HCT116 (cell line): ENCODE data around the gene PDE9A. TPM values are rescaled to one million over a fixed set of nuclear protein-coding genes. Genes with fewer than 3 reads are reported as not detected.

Experiments
- ATAC-seq: fragments of 200-7000 bp; cut with Tn5 transposase; 2 replicates; pipeline ENCODE4 v1.9.1; 2020; ENCODE audit warnings: mild to moderate bottlenecking, moderate library complexity
- BruUV-seq: library from RNA; stranded (reverse); fragments of 400-500 nt; replicated peaks from 2 replicates; lab custom pipeline; 2021; lab: Mats Ljungman, UMichigan
- CTCF ChIA-PET: fragments of 300-600 bp; sonication (Branson Sonifier 250); formaldehyde crosslinking; loops from one replicate; lab custom pipeline; 2021; ENCODE audit warnings: antibody characterized with exemption; lab: Charles Lee
- POLR2A ChIA-PET: fragments of 300-600, 350-600 bp; sonication (Branson Sonifier 250); formaldehyde crosslinking; loops from one replicate; lab custom pipeline; 2021; ENCODE audit warnings: antibody characterized with exemption; lab: Charles Lee
- RAD21 ChIA-PET, 2 experiments: fragments of 300-600 bp; sonication (Branson Sonifier 250); formaldehyde crosslinking; loops; one replicate each; lab custom pipeline; 2023; ENCODE audit warnings: low total read pairs in 2 of 2; ENCODE audit not compliant: uncharacterized antibody in 2 of 2, unreplicated experiment in 2 of 2, low non-redundant PET in 1 of 2; lab: Charles Lee
- DNase-seq: peaks from one replicate; pipeline ENCODE4 v3.0.0-alpha.2; 2010; ENCODE audit warnings: low read depth, low spot score
- H2AFZ ChIP-seq: fragments of 200-600 bp; shearing (Covaris generic), sonication (generic); 2 replicates; pipeline ENCODE4 v1.6.1; 2017; ENCODE audit warnings: low read depth, mixed run types, mixed read lengths, antibody characterized with exemption, low read length; ENCODE audit not compliant: poor library complexity, severe bottlenecking
- H3K27ac ChIP-seq: 2 replicates; pipeline ENCODE4 v1.5.1; 2012; ENCODE audit warnings: low read depth, low read length
- H3K27me3 ChIP-seq: fragments of 200-600 bp; sonication (generic); 2 replicates; pipeline ENCODE4 v1.6.1; 2016; ENCODE audit warnings: mixed run types, low read length, mixed read lengths; ENCODE audit not compliant: insufficient read depth
- H3K36me3 ChIP-seq, 2 experiments: fragments of 200-500 bp in 1 of 2; fragments of 200-600 bp in 1 of 2; sonication (Bioruptor generic) in 1 of 2; sonication (generic) in 1 of 2; 2 replicates each; pipeline versions ENCODE4 v1.5.1 to v1.6.1; 2014 to 2016; ENCODE audit warnings: low read length in 2 of 2, inconsistent platforms in 1 of 2, mixed read lengths in 1 of 2, mixed run types in 1 of 2; ENCODE audit not compliant: insufficient read depth in 2 of 2, control insufficient read depth in 1 of 2
- H3K4me1 ChIP-seq, 2 experiments: fragments of 200-600 bp in 1 of 2; sonication (generic) in 1 of 2; 2 replicates each; pipeline versions ENCODE4 v1.5.1 to v1.6.1; 2012 to 2017; ENCODE audit warnings: low read length in 2 of 2, inconsistent platforms in 1 of 2, mild to moderate bottlenecking in 1 of 2, mixed read lengths in 1 of 2, mixed run types in 1 of 2, moderate library complexity in 1 of 2; ENCODE audit not compliant: insufficient read depth in 2 of 2, control insufficient read depth in 1 of 2
- H3K4me2 ChIP-seq: fragments of 200-600 bp; sonication (generic); 2 replicates; pipeline ENCODE4 v1.6.1; 2017; ENCODE audit warnings: mixed run types, low read length, mixed read lengths
- H3K4me3 ChIP-seq, 2 experiments: fragments of 200-600 bp in 1 of 2; sonication (generic) in 1 of 2; replicated peaks in 1 of 2; 2 replicates each; pipeline ENCODE4 v1.5.1; 2011 to 2016; ENCODE audit warnings: low read length in 2 of 2, control low read depth in 1 of 2, low read depth in 1 of 2, mild to moderate bottlenecking in 1 of 2, mixed read lengths in 1 of 2, mixed run types in 1 of 2
- H3K79me2 ChIP-seq: fragments of 200-600 bp; sonication (generic); 2 replicates; pipeline ENCODE4 v1.6.1; 2017; ENCODE audit warnings: mild to moderate bottlenecking, mixed run types, low read length, moderate library complexity, mixed read lengths; ENCODE audit not compliant: insufficient read depth
- H3K9ac ChIP-seq: fragments of 200-600 bp; sonication (generic); 2 replicates; pipeline ENCODE4 v1.6.1; 2016; ENCODE audit warnings: low read length, mixed read lengths
- H3K9me2 ChIP-seq: fragments of 200-600 bp; sonication (generic), shearing (Covaris generic); 2 replicates; pipeline ENCODE4 v1.6.1; 2017; ENCODE audit warnings: mixed run types, mild to moderate bottlenecking, moderate library complexity; ENCODE audit not compliant: insufficient read depth
- H3K9me3 ChIP-seq, 2 experiments: fragments of 200-500 bp in 1 of 2; fragments of 200-600 bp in 1 of 2; sonication (Bioruptor generic) in 1 of 2; sonication (generic) in 1 of 2; 2 replicates each; pipeline ENCODE4 v1.6.1; 2014 to 2017; ENCODE audit warnings: low read length in 2 of 2, mixed read lengths in 2 of 2, inconsistent platforms in 1 of 2, low read depth in 1 of 2, mild to moderate bottlenecking in 1 of 2, mixed run types in 1 of 2, moderate library complexity in 1 of 2; ENCODE audit not compliant: control insufficient read depth in 1 of 2, insufficient read depth in 1 of 2
- H4K20me1 ChIP-seq: fragments of 200-600 bp; sonication (generic), shearing (Covaris generic); 2 replicates; pipeline ENCODE4 v1.6.1; 2017; ENCODE audit warnings: mixed run types, mild to moderate bottlenecking, moderate library complexity; ENCODE audit not compliant: insufficient read depth
- ATF3 ChIP-seq: IDR thresholded peaks from 2 replicates; pipeline ENCODE4 v1.6.1; 2012
- CBX3 ChIP-seq: IDR thresholded peaks from 2 replicates; pipeline ENCODE4 v1.6.1; 2012; ENCODE audit warnings: low read depth
- EGR1 ChIP-seq: IDR thresholded peaks from 2 replicates; pipeline ENCODE4 v1.6.1; 2012; ENCODE audit warnings: low read depth
- EZH2phosphoT487 ChIP-seq: fragments of 200-600 bp; IDR thresholded peaks from 2 replicates; pipeline ENCODE4 v1.6.1; 2018; ENCODE audit warnings: antibody characterized with exemption, borderline replicate concordance
- FOSL1 ChIP-seq: IDR thresholded peaks from 2 replicates; pipeline ENCODE4 v1.6.1; 2012; ENCODE audit warnings: low read depth
- POLR2A ChIP-seq: IDR thresholded peaks from 2 replicates; pipeline ENCODE4 v1.7.0; 2011; ENCODE audit warnings: borderline replicate concordance; ENCODE audit not compliant: insufficient read depth, insufficient read length; ENCODE audit errors: extremely low read depth
- REST ChIP-seq: IDR thresholded peaks from 2 replicates; pipeline ENCODE4 v1.6.1; 2012; ENCODE audit warnings: low read depth
- SIN3A ChIP-seq: IDR thresholded peaks from 2 replicates; pipeline ENCODE4 v1.6.1; 2012; ENCODE audit warnings: low read depth
- SP1 ChIP-seq: IDR thresholded peaks from 2 replicates; pipeline ENCODE4 v1.6.1; 2012; ENCODE audit warnings: low read depth
- SRF ChIP-seq: IDR thresholded peaks from 2 replicates; pipeline ENCODE4 v1.6.1; 2012; ENCODE audit warnings: low read depth
- TCF7L2 ChIP-seq: IDR thresholded peaks from 2 replicates; pipeline ENCODE4 v1.7.0; 2011; ENCODE audit warnings: borderline replicate concordance, inconsistent platforms; ENCODE audit not compliant: insufficient read depth, insufficient read length; ENCODE audit errors: extremely low read depth
- ZFX ChIP-seq: fragments of 450-650 bp; IDR thresholded peaks from 2 replicates; pipeline ENCODE4 v1.6.1; 2017
- intact Hi-C: fragments of 100-400 bp; cut with micrococcal nuclease; formaldehyde crosslinking; loops from 2 replicates; pipeline ENCODE4 v1.10.0; 2022
- total RNA-seq: library from RNA; stranded (reverse); gene quantifications from one replicate; pipeline ENCODE4 v1.2.1, GENCODE V29; 2021; ENCODE audit not compliant: unreplicated experiment

The PDE9A gene
- total RNA-seq, 1 experiment from 2014 or later: 31.4 TPM

GRCh38 chr21:42664614-42665013 lies 11.2 kb downstream of the PDE9A start (continued):
- TF ChIP-seq REST: no peak
- TF ChIP-seq CBX3: no peak
- TF ChIP-seq ZFX: no peak
- TF ChIP-seq SRF: no peak
- no peak for TF ChIP-seq SIN3A
- TF ChIP-seq POLR2A: no peak
- no peak for TF ChIP-seq SP1
- TF ChIP-seq EZH2phosphoT487: no peak

- no TSS peak for BruUV-seq
- ChIA-PET POLR2A (no interaction called here), CTCF (no interaction called here), RAD21 (no interaction called here)
- Histone ChIP-seq H3K4me2 (no peak overlapping the region), H2AFZ (no peak overlapping the region), H3K79me2 (no peaks in the 10 kb centered on the region; the same call in 1 of the 2 replicates), H3K4me1 (peaks cover 25 to 28% of the 10 kb centered on the region in 2 experiments; a peak in 3 of 4 replicates), H3K9me2 (no peaks in the 10 kb centered on the region), H3K9me3 (no peaks in the 10 kb centered on the region), H3K27me3 (no peaks in the 10 kb centered on the region), H4K20me1 (no peaks in the 10 kb centered on the region), H3K9ac (no peak overlapping the region), H3K4me3 (no peak overlapping the region), H3K27ac (no peak overlapping the region; the same call in 1 of the 2 replicates), H3K36me3 (peaks cover 0 to 3% of the 10 kb centered on the region in 2 experiments; a peak in 1 of 4 replicates)
- ATAC-seq: no peak
- DNase-seq: no peak
- intact Hi-C loops: no loop called here
- no peak for TF ChIP-seq ZFX
- no peak for TF ChIP-seq EGR1
- no peak for TF ChIP-seq FOSL1
- no peak for TF ChIP-seq CBX3
- no peak for TF ChIP-seq SRF
- TF ChIP-seq ATF3: no peak
- TF ChIP-seq TCF7L2: no peak
- TF ChIP-seq, all 23 proteins: peak for 0
These were observed 11.6 kb downstream of the PDE9A start for GRCh38 chr21:42665026-42665425.
